Psoas muscle (tissue), 8 donors: ENCODE data around the gene ICE2. TPM values are rescaled to one million over a fixed set of nuclear protein-coding genes. Genes with fewer than 3 reads are reported as not detected.
A peak's percentile ranks its signal among the peaks of the same experiment; 100 is the strongest.

Source experiments
- ATAC-seq, 4 donors: fragments of 200-7000 bp; cut with Tn5 transposase; one replicate each; pipeline ENCODE4 v1.9.1; 2020; ENCODE audit warnings: moderate library complexity in 3 of 4, mild to moderate bottlenecking in 2 of 4
- DNase-seq, 2 donors: peaks; one replicate each; pipeline ENCODE4 v3.0.0-alpha.2; 2020
- H3K27ac ChIP-seq: fragments of 200-600 bp; one replicate; pipeline ENCODE4 v1.8.0; 2022
- H3K27me3 ChIP-seq, 3 donors: fragments of 200-600 bp in 1 of 3; one replicate each; pipeline versions ENCODE4 v1.6.1 to v1.8.0; 2013 to 2022; ENCODE audit warnings: low read length in 2 of 3, mild to moderate bottlenecking in 2 of 3, moderate library complexity in 1 of 3; ENCODE audit not compliant: insufficient read depth in 3 of 3
- H3K36me3 ChIP-seq, 2 donors: fragments of 200-600 bp in 1 of 2; one replicate each; pipeline versions ENCODE4 v1.6.1 to v1.8.0; 2013 to 2022; ENCODE audit warnings: low read depth in 1 of 2, mild to moderate bottlenecking in 1 of 2, moderate library complexity in 1 of 2; ENCODE audit not compliant: insufficient read depth in 1 of 2
- H3K4me1 ChIP-seq: fragments of 200-600 bp; one replicate; pipeline ENCODE4 v1.8.0; 2022
- H3K4me3 ChIP-seq: fragments of 200-600 bp; one replicate; pipeline ENCODE4 v1.8.0; 2022; ENCODE audit warnings: mild to moderate bottlenecking
- H3K9me3 ChIP-seq: fragments of 200-600 bp; one replicate; pipeline ENCODE4 v1.8.0; 2022
- WGBS, 3 donors: extraction: QIAGEN DNeasy Blood & Tissue Kit; methylation state at CpG; one replicate each; pipeline versions ENCODE4 v1.1.6 to v1.1.7; 2013; 5-methylcytosine and 5-hydroxymethylcytosine counted together
- intact Hi-C, 2 donors: fragments of 100-400 bp; cut with DNase I; formaldehyde crosslinking; loops; one replicate each; pipeline versions ENCODE4 v1.11.0 to v1.14.2; 2022
- polyA plus RNA-seq, 3 donors: library from polyadenylated mRNA; stranded (reverse); fragments of 200-250 nt; gene quantifications; one replicate each; pipeline ENCODE4 v1.2.3, GENCODE V29; 2013
- total RNA-seq, 4 donors: library from RNA; stranded (reverse); fragmentation: NEBNext Ultra II Directional in 2 of 4; extraction: Animal tissue kit (Norgen Biotek cat#: 25700) in 2 of 4; gene quantifications; one replicate each; pipeline versions ENCODE4 v1.2.1 to v1.2.4, GENCODE V29; 2021 to 2023
- TF ChIP-seq, protein P1 (sequence below): fragments of 200-600 bp; IDR thresholded peaks from one replicate; pipeline ENCODE4 v1.8.0; 2022; ENCODE audit warnings: antibody characterized with exemption
- donor health status: healthy with polysubstance abuse.
- donor health status: DM: no; HTN: no; CAD: no; lungs with moderate emphysema.
- donor health status: Bipolar disorder and iron deficiency.
- donor health status: healthy.
- donor health status: DM: yes; HTN: yes; CAD: no.
- donor health status: DM: no; HTN: no; CAD: no.
- donor health status: DM: no; HTN: no; CAD: no.
- donor health status: DM: yes; HTN: yes; CAD: no.

The ICE2 gene
- total and polyA plus RNA-seq, 7 donors, result 5.2 to 25.9 (median 20.0) TPM

DNA sequence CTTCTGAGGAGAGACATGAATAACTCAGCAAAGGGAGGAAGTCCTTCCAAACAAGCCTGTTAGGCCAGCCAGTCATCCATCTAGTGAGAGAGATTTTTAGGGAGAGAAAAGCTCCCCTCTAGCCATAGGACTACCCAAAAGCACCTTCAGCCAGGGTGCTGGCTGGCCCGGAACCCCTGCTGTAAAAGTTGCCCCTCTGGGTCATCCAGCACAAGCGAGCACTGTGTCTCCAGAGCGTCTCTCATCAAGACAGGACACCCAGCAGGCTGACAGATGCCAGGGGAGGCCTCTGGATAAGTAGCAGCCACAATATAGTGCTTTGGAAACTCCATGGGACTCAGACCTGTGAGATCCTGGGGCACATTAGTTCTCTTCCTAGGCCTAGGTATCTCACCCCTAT is 105.6 kb downstream of the ICE2 start:
- intact Hi-C loops, result loop anchor here in 1 of 2 donors (5.0 kb wide), 1 partner anchor 104 kb away; the partner anchor contains the start of gene ICE2
- H3K4me3 ChIP-seq, result no peak overlapping the region
- TF ChIP-seq, protein P1, sequence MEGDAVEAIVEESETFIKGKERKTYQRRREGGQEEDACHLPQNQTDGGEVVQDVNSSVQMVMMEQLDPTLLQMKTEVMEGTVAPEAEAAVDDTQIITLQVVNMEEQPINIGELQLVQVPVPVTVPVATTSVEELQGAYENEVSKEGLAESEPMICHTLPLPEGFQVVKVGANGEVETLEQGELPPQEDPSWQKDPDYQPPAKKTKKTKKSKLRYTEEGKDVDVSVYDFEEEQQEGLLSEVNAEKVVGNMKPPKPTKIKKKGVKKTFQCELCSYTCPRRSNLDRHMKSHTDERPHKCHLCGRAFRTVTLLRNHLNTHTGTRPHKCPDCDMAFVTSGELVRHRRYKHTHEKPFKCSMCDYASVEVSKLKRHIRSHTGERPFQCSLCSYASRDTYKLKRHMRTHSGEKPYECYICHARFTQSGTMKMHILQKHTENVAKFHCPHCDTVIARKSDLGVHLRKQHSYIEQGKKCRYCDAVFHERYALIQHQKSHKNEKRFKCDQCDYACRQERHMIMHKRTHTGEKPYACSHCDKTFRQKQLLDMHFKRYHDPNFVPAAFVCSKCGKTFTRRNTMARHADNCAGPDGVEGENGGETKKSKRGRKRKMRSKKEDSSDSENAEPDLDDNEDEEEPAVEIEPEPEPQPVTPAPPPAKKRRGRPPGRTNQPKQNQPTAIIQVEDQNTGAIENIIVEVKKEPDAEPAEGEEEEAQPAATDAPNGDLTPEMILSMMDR, result no peak
- H3K9me3 ChIP-seq, result no peaks in the 10 kb centered on the region
- DNase-seq, result no peak
- peaks cover 83% of the 10 kb centered on the region for H3K4me1 ChIP-seq
- peak overlapping the region; percentile 79 for H3K27ac ChIP-seq
- WGBS, 3 donors, result 71 to 100% (median 76%) methylated on average over 3 of the region's 3 CpGs
- H3K36me3 ChIP-seq, result peaks cover 9 to 56% of the 10 kb centered on the region in 2 donors
- H3K27me3 ChIP-seq, result no peaks in the 10 kb centered on the region
- ATAC-seq, result peak in 3 of 4 donors; percentile 1 to 4 (median 1)

DNA sequence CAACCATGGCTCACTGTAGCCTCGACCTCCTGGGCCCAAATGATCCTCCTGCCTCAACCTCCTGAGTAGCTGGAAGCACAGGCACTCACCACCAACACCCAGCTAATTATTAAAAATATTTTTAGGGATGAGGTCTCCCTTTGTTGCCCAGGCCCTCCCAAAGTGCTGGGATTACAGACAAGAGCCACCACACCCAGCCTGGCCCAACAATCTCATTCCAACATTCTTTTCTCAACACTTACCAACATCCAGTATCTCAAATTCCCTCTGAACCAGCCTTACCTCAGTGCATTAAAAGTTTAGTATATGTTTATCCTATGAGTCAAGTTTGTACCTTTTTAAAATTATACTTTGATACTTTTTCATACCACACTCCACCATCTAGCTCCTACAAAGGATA is 106.2 kb downstream of the ICE2 start:
- Histone ChIP-seq H3K27me3 (no peaks in the 10 kb centered on the region), H3K27ac (peak overlapping the region; percentile 79), H3K4me3 (no peak overlapping the region), H3K4me1 (peaks cover 77% of the 10 kb centered on the region), H3K36me3 (peaks cover 9 to 52% of the 10 kb centered on the region in 2 donors), H3K9me3 (no peaks in the 10 kb centered on the region)
- ATAC-seq, result no peak
- 86 to 93% (median 93%) methylated on average over 1 of the region's 1 CpG for WGBS, 3 donors
- intact Hi-C loops, result loop anchor here in 1 of 2 donors (5.0 kb wide), 1 partner anchor 105 kb away; the partner anchor contains the start of gene ICE2
- TF ChIP-seq, protein P1, result no peak
- DNase-seq, result no peak

DNA sequence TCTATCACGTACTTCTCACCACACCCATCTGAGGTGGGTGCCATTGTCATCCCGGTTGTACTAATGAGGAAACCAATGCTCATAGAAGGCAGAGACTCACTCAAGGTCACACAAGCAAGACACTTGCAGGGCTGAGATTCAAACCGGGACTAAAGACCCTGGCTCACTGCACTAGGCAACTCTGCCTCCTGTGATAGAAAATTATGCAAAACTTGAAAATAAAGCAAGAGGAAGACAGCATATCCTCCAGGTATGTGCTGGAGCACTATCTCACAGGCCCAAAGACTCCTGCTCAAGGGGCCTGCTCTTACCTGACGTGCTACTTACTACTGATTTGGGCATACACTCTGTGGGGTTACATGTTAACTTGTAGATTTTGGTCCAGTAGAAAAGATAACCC is 106.7 kb downstream of the ICE2 start:
- Histone ChIP-seq H3K9me3 (no peaks in the 10 kb centered on the region), H3K27ac (peak overlapping the region; percentile 79), H3K4me3 (no peak overlapping the region), H3K27me3 (no peaks in the 10 kb centered on the region), H3K4me1 (peaks cover 72% of the 10 kb centered on the region), H3K36me3 (peaks cover 9 to 47% of the 10 kb centered on the region in 2 donors)
- ATAC-seq, result no peak
- TF ChIP-seq, protein P1, result no peak
- 85 to 87% (median 85%) methylated on average over 4 of the region's 4 CpGs for WGBS, 3 donors
- intact Hi-C loops, result loop anchor here in 1 of 2 donors (5.0 kb wide), 1 partner anchor 105 kb away; the partner anchor contains the start of gene ICE2
- no peak for DNase-seq

DNA sequence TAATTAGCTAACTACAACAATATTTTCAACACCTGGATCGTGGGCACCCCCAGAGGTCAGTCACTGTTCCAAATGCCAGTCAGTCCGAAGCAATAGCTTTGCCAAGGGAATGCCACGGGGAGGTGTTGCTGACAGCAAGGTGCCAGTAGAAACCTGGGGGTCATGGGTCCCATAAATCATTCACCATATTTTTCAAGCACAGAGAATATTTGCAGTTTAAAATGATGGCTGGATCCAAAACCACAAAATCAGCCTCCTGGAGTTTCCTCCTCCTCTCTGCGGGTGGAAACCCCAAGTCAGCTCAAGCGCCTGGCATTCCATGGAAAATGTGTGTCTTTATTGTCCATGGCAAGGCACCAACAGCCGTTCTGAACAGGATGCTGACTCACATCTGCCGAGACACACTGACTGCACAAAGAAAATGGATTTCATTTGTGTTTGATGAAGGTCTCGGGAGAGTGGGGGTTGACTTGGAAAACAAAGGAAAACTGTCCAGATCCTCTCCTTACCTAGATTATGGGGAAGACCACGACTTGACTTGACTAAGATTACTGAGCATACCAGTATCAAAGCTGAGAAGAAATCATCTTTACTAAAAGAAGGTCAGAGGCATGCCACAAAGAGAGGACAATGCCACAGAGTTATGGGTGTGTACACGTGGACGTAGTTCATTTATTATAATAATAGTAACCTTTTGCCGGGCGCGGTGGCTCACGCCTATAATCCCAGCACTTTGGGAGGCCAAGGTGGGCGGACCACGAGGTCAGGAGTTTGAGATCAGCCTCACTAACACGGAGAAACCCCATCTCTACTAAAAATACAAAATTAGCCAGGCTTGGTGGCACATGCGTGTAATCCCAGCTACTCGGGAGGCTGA is 107.5 kb downstream of the ICE2 start:
- Histone ChIP-seq H3K4me3 (peak overlapping the region; percentile 5), H3K9me3 (no peaks in the 10 kb centered on the region), H3K4me1 (peaks cover 64% of the 10 kb centered on the region), H3K27me3 (no peaks in the 10 kb centered on the region), H3K36me3 (peaks cover 4 to 39% of the 10 kb centered on the region in 2 donors), H3K27ac (peak overlapping the region; percentile 79)
- WGBS, 3 donors, result 23 to 41% (median 25%) methylated on average over 20 of the region's 20 CpGs
- TF ChIP-seq, protein P1, result no peak
- peak; percentile 69 to 77 for DNase-seq
- peak; percentile 21 to 48 (median 34) for ATAC-seq
- intact Hi-C loops, result loop anchor here in 1 of 2 donors (5.0 kb wide), 1 partner anchor 106 kb away; the partner anchor contains the start of gene ICE2
